HG03175 (cell line): ENCODE measurements around the gene CDK5RAP1.
"Not testable (repeated sequence)": the region's sequence is repeated elsewhere in the genome, so short reads cannot be mapped to it uniquely, and the experiment has no call there.

Experiments used
- ATAC-seq: cut with Tn5 transposase; IDR thresholded peaks from one replicate; pipeline ENCODE4 v1.9.1; 2021; ENCODE audit warnings: mild to moderate bottlenecking, moderate library complexity; ENCODE audit not compliant: unreplicated experiment

CDK5RAP1 gene

GRCh38 chr20:33419140-33419974 lies 18.0 kb upstream of the CDK5RAP1 start:
- no peak for ATAC-seq

- no peak for ATAC-seq
Observed at GRCh38 chr20:33418033-33418432, 16.7 kb upstream of the CDK5RAP1 start.

- no peak for ATAC-seq
Observed at GRCh38 chr20:33415948-33416347, 14.6 kb upstream of the CDK5RAP1 start.

GRCh38 chr20:33412484-33412838 lies 11.1 kb upstream of the CDK5RAP1 start:
- ATAC-seq: no peak

GRCh38 chr20:33411711-33412483 lies 10.6 kb upstream of the CDK5RAP1 start:
- ATAC-seq: no peak

GRCh38 chr20:33411242-33411641 lies 9.9 kb upstream of the CDK5RAP1 start:
- no peak for ATAC-seq

GRCh38 chr20:33410081-33410742 lies 8.9 kb upstream of the CDK5RAP1 start:
- no peak for ATAC-seq

- peak; percentile 52 for ATAC-seq
Observed at GRCh38 chr20:33408716-33409654, 7.7 kb upstream of the CDK5RAP1 start.

- ATAC-seq: no peak
Observed at GRCh38 chr20:33408313-33408712, 7.0 kb upstream of the CDK5RAP1 start.

- no peak for ATAC-seq
Observed at GRCh38 chr20:33407796-33408195, 6.5 kb upstream of the CDK5RAP1 start.

- no peak for ATAC-seq
Observed at GRCh38 chr20:33407251-33407650, 5.9 kb upstream of the CDK5RAP1 start.

- ATAC-seq: no peak
Observed at GRCh38 chr20:33404281-33404680, 3.0 kb upstream of the CDK5RAP1 start.

- ATAC-seq: no peak
Observed at GRCh38 chr20:33401921-33402369, 626 bp upstream of the CDK5RAP1 start.

- peak; percentile 30 for ATAC-seq
Observed at GRCh38 chr20:33400812-33401183, 521 bp downstream of the CDK5RAP1 start.

- no peak for ATAC-seq
Observed at GRCh38 chr20:33399924-33400323, 1.4 kb downstream of the CDK5RAP1 start.

GRCh38 chr20:33394718-33395117 lies 6.6 kb downstream of the CDK5RAP1 start:
- no peak for ATAC-seq

- no peak for ATAC-seq
Observed at GRCh38 chr20:33393609-33394008, 7.7 kb downstream of the CDK5RAP1 start.

- no peak for ATAC-seq
Observed at GRCh38 chr20:33391722-33392415, 9.4 kb downstream of the CDK5RAP1 start.

- ATAC-seq: not testable (repeated sequence)
Observed at GRCh38 chr20:33389326-33389725, 12.0 kb downstream of the CDK5RAP1 start.

GRCh38 chr20:33388268-33388667 lies 13.1 kb downstream of the CDK5RAP1 start:
- ATAC-seq: no peak
